ENCODE data around the gene B3GALT4. TPM values are rescaled to one million over a fixed set of nuclear protein-coding genes. Genes with fewer than 3 reads are reported as not detected.

Gene B3GALT4
- total RNA-seq, 2 donors from 2014 or later = 3.9 to 5.6 TPM

DNA sequence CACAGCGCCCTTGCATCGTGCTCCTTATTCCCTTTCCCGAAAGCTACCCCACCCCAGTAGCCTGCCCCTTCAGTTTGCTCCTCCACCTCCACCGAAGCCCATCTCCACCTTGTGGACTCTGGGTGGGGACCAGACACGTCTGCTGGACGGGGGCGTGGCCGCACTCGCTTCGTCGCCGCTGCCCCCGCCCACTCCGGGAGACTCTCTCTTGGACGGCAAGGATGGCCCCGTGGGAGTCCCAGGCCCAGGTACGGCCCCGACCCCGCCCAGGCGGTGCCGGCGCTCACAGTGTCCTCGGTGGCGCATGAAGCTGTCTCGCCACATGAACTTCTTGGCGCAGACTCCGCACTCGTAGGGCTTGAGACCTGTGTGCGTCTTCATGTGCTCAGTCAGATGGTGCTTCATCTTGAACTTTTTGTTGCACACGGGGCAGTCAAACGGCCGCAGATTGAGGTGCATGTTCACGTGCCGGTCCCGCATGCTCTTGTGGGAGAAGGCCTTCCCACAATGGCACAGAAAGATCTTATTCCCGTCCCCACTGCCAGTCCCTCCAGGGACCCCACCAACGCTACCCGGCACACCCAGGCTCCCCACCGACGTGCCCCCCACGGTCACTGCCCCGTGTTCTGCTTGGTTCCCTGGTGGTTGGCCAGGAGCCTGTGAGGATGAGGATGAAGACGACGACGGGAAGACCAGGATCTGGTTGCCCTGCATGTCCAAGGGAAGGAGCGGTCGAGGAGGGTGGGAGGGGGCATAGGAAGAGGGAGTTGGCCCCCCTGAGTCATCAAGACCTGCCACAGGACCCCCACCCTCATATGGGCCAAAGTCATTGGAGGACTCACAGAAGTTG lies 38.2 kb downstream of the B3GALT4 start:
- H3K9me3 ChIP-seq = no peaks in the 10 kb centered on the region
- DNase-seq = peak in 3 of 4 donors; percentile 36 to 46 (median 43)
- intact Hi-C loops (cut with DNase I) = no loop called here
- H3K4me3 ChIP-seq = no peak overlapping the region
- WGBS, 2 donors = 39 to 75% methylated on average over 13 to 47 of the region's 47 CpGs
- H3K27ac ChIP-seq = peak overlapping the region; percentile 86 to 97 (median 96)
- TF ChIP-seq, protein P1, sequence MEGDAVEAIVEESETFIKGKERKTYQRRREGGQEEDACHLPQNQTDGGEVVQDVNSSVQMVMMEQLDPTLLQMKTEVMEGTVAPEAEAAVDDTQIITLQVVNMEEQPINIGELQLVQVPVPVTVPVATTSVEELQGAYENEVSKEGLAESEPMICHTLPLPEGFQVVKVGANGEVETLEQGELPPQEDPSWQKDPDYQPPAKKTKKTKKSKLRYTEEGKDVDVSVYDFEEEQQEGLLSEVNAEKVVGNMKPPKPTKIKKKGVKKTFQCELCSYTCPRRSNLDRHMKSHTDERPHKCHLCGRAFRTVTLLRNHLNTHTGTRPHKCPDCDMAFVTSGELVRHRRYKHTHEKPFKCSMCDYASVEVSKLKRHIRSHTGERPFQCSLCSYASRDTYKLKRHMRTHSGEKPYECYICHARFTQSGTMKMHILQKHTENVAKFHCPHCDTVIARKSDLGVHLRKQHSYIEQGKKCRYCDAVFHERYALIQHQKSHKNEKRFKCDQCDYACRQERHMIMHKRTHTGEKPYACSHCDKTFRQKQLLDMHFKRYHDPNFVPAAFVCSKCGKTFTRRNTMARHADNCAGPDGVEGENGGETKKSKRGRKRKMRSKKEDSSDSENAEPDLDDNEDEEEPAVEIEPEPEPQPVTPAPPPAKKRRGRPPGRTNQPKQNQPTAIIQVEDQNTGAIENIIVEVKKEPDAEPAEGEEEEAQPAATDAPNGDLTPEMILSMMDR (IDR thresholded peaks at IDR 0.05) = no peak
- no peak for TF ChIP-seq POLR2A (IDR thresholded peaks at IDR 0.05)
- peaks cover 4 to 6% of the 10 kb centered on the region in 2 donors for H3K36me3 ChIP-seq (replicated peaks in 1 of 2; ENCODE audit: insufficient read depth in 1 of 2, low read depth in 2 of 2)
- ATAC-seq = no peak
- no peaks in the 10 kb centered on the region for H3K27me3 ChIP-seq
- H3K4me1 ChIP-seq = peaks cover 55% of the 10 kb centered on the region

DNA sequence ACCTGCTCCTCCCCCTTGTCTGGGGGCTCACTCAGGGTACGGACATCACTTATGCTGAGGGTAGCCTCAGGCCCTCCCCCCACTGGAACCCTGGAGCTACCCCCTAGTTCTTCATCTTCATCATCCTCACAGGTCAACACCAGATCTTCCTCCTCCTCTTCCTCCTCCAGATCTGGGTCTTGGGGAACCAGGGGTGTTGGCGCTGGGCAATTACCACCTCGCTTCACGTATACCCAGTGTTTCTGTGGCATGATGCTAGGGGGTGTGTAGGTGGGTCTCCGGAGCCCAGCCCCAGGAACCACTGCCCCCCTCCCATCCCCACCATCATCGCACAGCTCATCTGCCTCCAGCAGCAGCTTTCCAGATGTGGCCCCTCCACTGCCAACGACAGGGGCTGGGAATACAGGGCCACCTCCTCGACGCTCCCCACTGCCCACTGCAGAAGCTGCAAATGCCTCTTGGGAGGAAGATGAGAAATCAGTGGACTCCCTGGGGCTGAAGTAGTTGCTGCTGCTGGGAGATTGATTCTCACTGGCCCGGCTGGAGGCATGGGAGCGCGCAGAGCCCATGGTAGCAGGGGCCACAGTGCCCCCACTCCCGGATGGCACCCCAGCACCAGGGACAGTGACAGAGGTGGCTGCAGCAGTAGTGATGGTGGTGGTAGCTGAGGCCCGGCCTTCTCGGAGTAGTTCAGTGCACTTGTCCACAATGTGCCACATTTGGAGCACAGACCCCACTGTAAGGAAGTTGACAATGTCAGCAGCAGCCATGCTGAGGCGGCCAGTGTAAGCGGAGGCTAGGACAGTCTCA lies 39.1 kb downstream of the B3GALT4 start:
- ATAC-seq = no peak
- H3K4me1 ChIP-seq = peaks cover 63% of the 10 kb centered on the region
- H3K36me3 ChIP-seq (replicated peaks in 1 of 2; ENCODE audit: insufficient read depth in 1 of 2, low read depth in 2 of 2) = peaks cover 3 to 4% of the 10 kb centered on the region in 2 donors
- no peak overlapping the region for H3K4me3 ChIP-seq
- H3K27me3 ChIP-seq = no peaks in the 10 kb centered on the region
- 90 to 93% methylated on average over 9 to 17 of the region's 17 CpGs for WGBS, 2 donors
- intact Hi-C loops (cut with DNase I) = no loop called here
- no peak for TF ChIP-seq POLR2A (IDR thresholded peaks at IDR 0.05)
- TF ChIP-seq, protein P1 (IDR thresholded peaks at IDR 0.05) = no peak
- no peak for DNase-seq
- no peaks in the 10 kb centered on the region for H3K9me3 ChIP-seq
- H3K27ac ChIP-seq = no peak overlapping the region

DNA sequence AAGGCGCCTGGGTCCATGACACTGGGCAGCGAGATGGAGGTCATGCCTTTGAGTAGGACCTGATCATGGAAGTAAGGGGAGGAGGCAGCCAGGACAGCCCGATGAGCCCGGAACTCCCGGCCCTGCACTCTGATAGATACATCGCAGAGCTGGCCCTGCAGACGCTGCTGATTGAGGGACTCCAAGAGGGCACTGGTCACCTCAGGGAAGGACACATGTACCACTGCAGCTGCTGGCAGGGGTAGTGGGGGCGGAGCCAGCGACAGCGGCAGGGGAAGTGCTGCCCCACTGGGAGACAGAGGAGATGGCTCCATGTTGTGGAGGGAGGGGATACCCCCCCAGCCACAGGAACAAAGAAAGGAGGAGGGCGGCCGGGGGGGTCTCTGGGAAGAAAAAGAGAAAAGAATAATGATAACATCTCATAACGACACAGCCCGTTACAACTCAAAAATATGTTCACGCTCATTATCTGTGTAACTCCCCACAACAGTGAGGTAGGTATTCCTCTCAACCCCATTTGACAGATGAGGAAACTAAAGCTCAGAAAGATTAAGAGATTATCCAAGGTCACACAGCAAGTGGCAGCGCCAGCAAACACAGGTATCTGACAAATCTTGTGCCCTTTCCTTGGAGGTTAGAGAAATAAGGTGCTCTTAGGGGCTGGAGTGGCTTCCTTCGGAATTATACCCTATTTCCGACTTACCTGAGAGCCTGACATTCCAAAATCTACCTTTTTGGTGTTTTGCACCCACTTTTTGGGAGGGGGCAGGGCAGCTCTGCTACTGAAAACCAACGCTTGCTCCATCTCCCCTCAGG lies 39.9 kb downstream of the B3GALT4 start:
- H3K4me1 ChIP-seq = peaks cover 68% of the 10 kb centered on the region
- DNase-seq (no peak), ATAC-seq (no peak)
- peak overlapping the region; percentile 76 to 86 (median 81) for H3K27ac ChIP-seq
- intact Hi-C loops (cut with DNase I) = no loop called here
- no peaks in the 10 kb centered on the region for H3K9me3 ChIP-seq
- WGBS, 2 donors = 66 to 70% methylated on average over 15 to 19 of the region's 19 CpGs
- TF ChIP-seq, protein P1 (IDR thresholded peaks at IDR 0.05) = no peak
- TF ChIP-seq POLR2A (IDR thresholded peaks at IDR 0.05) = no peak
- no peaks in the 10 kb centered on the region for H3K27me3 ChIP-seq
- H3K36me3 ChIP-seq (replicated peaks in 1 of 2; ENCODE audit: insufficient read depth in 1 of 2, low read depth in 2 of 2) = peaks cover 3 to 4% of the 10 kb centered on the region in 2 donors
- peak overlapping the region; percentile 8 to 67 for H3K4me3 ChIP-seq

DNA sequence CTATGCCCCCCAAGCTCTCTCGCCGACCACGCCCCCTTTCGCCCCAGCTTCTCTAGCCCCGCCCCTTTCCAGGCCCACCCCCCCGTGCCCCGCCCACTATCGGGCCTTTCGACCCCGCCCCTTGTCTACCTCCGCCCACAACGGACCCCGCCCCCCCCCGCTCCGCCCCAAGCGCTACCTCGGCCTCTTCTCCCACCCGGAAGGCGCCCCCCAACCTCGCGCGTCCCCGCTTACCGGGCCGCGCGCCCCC lies 40.4 kb downstream of the B3GALT4 start:
- peak overlapping the region; percentile 76 to 86 (median 81) for H3K27ac ChIP-seq
- DNase-seq = no peak
- H3K9me3 ChIP-seq = no peaks in the 10 kb centered on the region
- H3K4me3 ChIP-seq = peak overlapping the region; percentile 8 to 67
- 0% methylated on average over 10 to 13 of the region's 27 CpGs for WGBS, 2 donors
- H3K4me1 ChIP-seq = peaks cover 67% of the 10 kb centered on the region
- peaks cover 3 to 4% of the 10 kb centered on the region in 2 donors for H3K36me3 ChIP-seq (replicated peaks in 1 of 2; ENCODE audit: insufficient read depth in 1 of 2, low read depth in 2 of 2)
- intact Hi-C loops (cut with DNase I) = no loop called here
- ATAC-seq = peak; percentile 0
- TF ChIP-seq POLR2A (IDR thresholded peaks at IDR 0.05) = no peak
- TF ChIP-seq, protein P1 (IDR thresholded peaks at IDR 0.05) = no peak
- H3K27me3 ChIP-seq = no peaks in the 10 kb centered on the region
